Measurements from ENCODE around the gene ARF3.
A peak's percentile ranks its signal among the peaks of the same experiment; 100 is the strongest.

ARF3 gene

GRCh38 chr12:48968467-48968866 lies 11.2 kb upstream of the ARF3 start:
- Histone ChIP-seq H3K9ac (ENCODE audit: low read length) (no peak overlapping the region), H3K4me1 (ENCODE audit: control insufficient read depth, insufficient read depth, low read length) (no peaks in the 10 kb centered on the region), H3K36me3 (ENCODE audit: control insufficient read depth, insufficient read depth, low read length) (no peaks in the 10 kb centered on the region), H3K27ac (ENCODE audit: low read depth, low read length) (no peak overlapping the region), H3K4me3 (ENCODE audit: low read length) (no peak overlapping the region), H3K27me3 (ENCODE audit: control insufficient read depth, insufficient read depth, low read length) (peaks cover 28% of the 10 kb centered on the region)

- Histone ChIP-seq H3K4me3 (ENCODE audit: low read length) (no peak overlapping the region), H3K4me1 (ENCODE audit: control insufficient read depth, insufficient read depth, low read length) (no peaks in the 10 kb centered on the region), H3K36me3 (ENCODE audit: control insufficient read depth, insufficient read depth, low read length) (no peaks in the 10 kb centered on the region), H3K27me3 (ENCODE audit: control insufficient read depth, insufficient read depth, low read length) (peaks cover 28% of the 10 kb centered on the region), H3K27ac (ENCODE audit: low read depth, low read length) (no peak overlapping the region), H3K9ac (ENCODE audit: low read length) (no peak overlapping the region)
Observed at GRCh38 chr12:48967991-48968390, 10.7 kb upstream of the ARF3 start.

GRCh38 chr12:48966177-48966895 lies 9.0 kb upstream of the ARF3 start:
- Histone ChIP-seq H3K27me3 (ENCODE audit: control insufficient read depth, insufficient read depth, low read length) (peaks cover 13% of the 10 kb centered on the region), H3K9ac (ENCODE audit: low read length) (no peak overlapping the region), H3K4me1 (ENCODE audit: control insufficient read depth, insufficient read depth, low read length) (no peaks in the 10 kb centered on the region), H3K4me3 (ENCODE audit: low read length) (no peak overlapping the region), H3K36me3 (ENCODE audit: control insufficient read depth, insufficient read depth, low read length) (no peaks in the 10 kb centered on the region), H3K27ac (ENCODE audit: low read depth, low read length) (no peak overlapping the region)

GRCh38 chr12:48965298-48965838 lies 8.1 kb upstream of the ARF3 start:
- no peak overlapping the region for H3K9ac ChIP-seq (ENCODE audit: low read length)
- no peaks in the 10 kb centered on the region for H3K4me1 ChIP-seq (ENCODE audit: control insufficient read depth, insufficient read depth, low read length)
- peaks cover 3% of the 10 kb centered on the region for H3K27me3 ChIP-seq (ENCODE audit: control insufficient read depth, insufficient read depth, low read length)

GRCh38 chr12:48961801-48962200 lies 4.5 kb upstream of the ARF3 start:
- H3K27ac ChIP-seq (ENCODE audit: low read depth, low read length), result no peak overlapping the region
- H3K9ac ChIP-seq (ENCODE audit: low read length), result no peak overlapping the region
- no peak overlapping the region for H3K4me3 ChIP-seq (ENCODE audit: low read length)
- no peaks in the 10 kb centered on the region for H3K36me3 ChIP-seq (ENCODE audit: control insufficient read depth, insufficient read depth, low read length)
- H3K27me3 ChIP-seq (ENCODE audit: control insufficient read depth, insufficient read depth, low read length), result no peaks in the 10 kb centered on the region
- H3K4me1 ChIP-seq (ENCODE audit: control insufficient read depth, insufficient read depth, low read length), result peaks cover 5% of the 10 kb centered on the region

More at GRCh38 chr12:48965298-48965838, 8.1 kb upstream of the ARF3 start:
- H3K36me3 ChIP-seq (ENCODE audit: control insufficient read depth, insufficient read depth, low read length), result no peaks in the 10 kb centered on the region
- H3K4me3 ChIP-seq (ENCODE audit: low read length), result no peak overlapping the region
- no peak overlapping the region for H3K27ac ChIP-seq (ENCODE audit: low read depth, low read length)

GRCh38 chr12:48961331-48961730 lies 4.0 kb upstream of the ARF3 start:
- Histone ChIP-seq H3K27ac (ENCODE audit: low read depth, low read length) (no peak overlapping the region), H3K4me3 (ENCODE audit: low read length) (no peak overlapping the region)

GRCh38 chr12:48960834-48961233 lies 3.5 kb upstream of the ARF3 start:
- Histone ChIP-seq H3K9ac (ENCODE audit: low read length) (no peak overlapping the region), H3K27me3 (ENCODE audit: control insufficient read depth, insufficient read depth, low read length) (no peaks in the 10 kb centered on the region), H3K4me1 (ENCODE audit: control insufficient read depth, insufficient read depth, low read length) (peaks cover 8% of the 10 kb centered on the region), H3K4me3 (ENCODE audit: low read length) (no peak overlapping the region), H3K27ac (ENCODE audit: low read depth, low read length) (no peak overlapping the region), H3K36me3 (ENCODE audit: control insufficient read depth, insufficient read depth, low read length) (no peaks in the 10 kb centered on the region)

More at GRCh38 chr12:48961331-48961730, 4.0 kb upstream of the ARF3 start:
- Histone ChIP-seq H3K4me1 (ENCODE audit: control insufficient read depth, insufficient read depth, low read length) (peaks cover 5% of the 10 kb centered on the region), H3K9ac (ENCODE audit: low read length) (no peak overlapping the region), H3K36me3 (ENCODE audit: control insufficient read depth, insufficient read depth, low read length) (no peaks in the 10 kb centered on the region), H3K27me3 (ENCODE audit: control insufficient read depth, insufficient read depth, low read length) (no peaks in the 10 kb centered on the region)

GRCh38 chr12:48958049-48958388 lies 732 bp upstream of the ARF3 start:
- peak overlapping the region; percentile 32 for H3K9ac ChIP-seq (ENCODE audit: low read length)
- peaks cover 9% of the 10 kb centered on the region for H3K4me1 ChIP-seq (ENCODE audit: control insufficient read depth, insufficient read depth, low read length)
- peak overlapping the region; percentile 10 for H3K27ac ChIP-seq (ENCODE audit: low read depth, low read length)
- peak overlapping the region; percentile 96 for H3K4me3 ChIP-seq (ENCODE audit: low read length)
- no peaks in the 10 kb centered on the region for H3K27me3 ChIP-seq (ENCODE audit: control insufficient read depth, insufficient read depth, low read length)
- peaks cover under 1% of the 10 kb centered on the region for H3K36me3 ChIP-seq (ENCODE audit: control insufficient read depth, insufficient read depth, low read length)

GRCh38 chr12:48956279-48957140 lies 777 bp downstream of the ARF3 start:
- peaks cover 9% of the 10 kb centered on the region for H3K4me1 ChIP-seq (ENCODE audit: control insufficient read depth, insufficient read depth, low read length)
- H3K27ac ChIP-seq (ENCODE audit: low read depth, low read length), result peak overlapping the region; percentile 78
- H3K27me3 ChIP-seq (ENCODE audit: control insufficient read depth, insufficient read depth, low read length), result no peaks in the 10 kb centered on the region
- peaks cover 4% of the 10 kb centered on the region for H3K36me3 ChIP-seq (ENCODE audit: control insufficient read depth, insufficient read depth, low read length)
- H3K4me3 ChIP-seq (ENCODE audit: low read length), result peak overlapping the region; percentile 96
- peak overlapping the region; percentile 90 for H3K9ac ChIP-seq (ENCODE audit: low read length)

GRCh38 chr12:48954841-48955501 lies 2.3 kb downstream of the ARF3 start:
- H3K36me3 ChIP-seq (ENCODE audit: control insufficient read depth, insufficient read depth, low read length), result peaks cover 4% of the 10 kb centered on the region
- no peak overlapping the region for H3K27ac ChIP-seq (ENCODE audit: low read depth, low read length)
- H3K4me1 ChIP-seq (ENCODE audit: control insufficient read depth, insufficient read depth, low read length), result peaks cover 9% of the 10 kb centered on the region
- no peaks in the 10 kb centered on the region for H3K27me3 ChIP-seq (ENCODE audit: control insufficient read depth, insufficient read depth, low read length)
- no peak overlapping the region for H3K4me3 ChIP-seq (ENCODE audit: low read length)
- no peak overlapping the region for H3K9ac ChIP-seq (ENCODE audit: low read length)

- H3K36me3 ChIP-seq (ENCODE audit: control insufficient read depth, insufficient read depth, low read length), result peaks cover 4% of the 10 kb centered on the region
- H3K27me3 ChIP-seq (ENCODE audit: control insufficient read depth, insufficient read depth, low read length), result no peaks in the 10 kb centered on the region
- H3K4me3 ChIP-seq (ENCODE audit: low read length), result no peak overlapping the region
- H3K9ac ChIP-seq (ENCODE audit: low read length), result no peak overlapping the region
- no peak overlapping the region for H3K27ac ChIP-seq (ENCODE audit: low read depth, low read length)
- H3K4me1 ChIP-seq (ENCODE audit: control insufficient read depth, insufficient read depth, low read length), result peaks cover 9% of the 10 kb centered on the region
Observed at GRCh38 chr12:48954061-48954460, 3.2 kb downstream of the ARF3 start.

GRCh38 chr12:48952691-48953090 lies 4.6 kb downstream of the ARF3 start:
- Histone ChIP-seq H3K36me3 (ENCODE audit: control insufficient read depth, insufficient read depth, low read length) (peaks cover 4% of the 10 kb centered on the region), H3K27me3 (ENCODE audit: control insufficient read depth, insufficient read depth, low read length) (no peaks in the 10 kb centered on the region), H3K27ac (ENCODE audit: low read depth, low read length) (no peak overlapping the region), H3K9ac (ENCODE audit: low read length) (no peak overlapping the region), H3K4me3 (ENCODE audit: low read length) (no peak overlapping the region), H3K4me1 (ENCODE audit: control insufficient read depth, insufficient read depth, low read length) (peaks cover 5% of the 10 kb centered on the region)
